GM23338 (cell line): ENCODE measurements around the gene CZIB. TPM values are rescaled to one million over a fixed set of nuclear protein-coding genes. Genes with fewer than 3 reads are reported as not detected.

Experiments used
- ATAC-seq: fragments of 200-7000 bp; cut with Tn5 transposase; 3 replicates; pipeline ENCODE4 v1.9.1; 2020
- DNase-seq: peaks from one replicate; pipeline ENCODE4 v3.0.0-alpha.2; 2015; ENCODE audit warnings: low spot score
- H2AFZ ChIP-seq: fragments of 200-600 bp; sonication (generic); 2 replicates; pipeline ENCODE4 v1.8.0; 2016; ENCODE audit warnings: antibody characterized with exemption, mild to moderate bottlenecking, moderate library complexity
- H3F3A ChIP-seq: fragments of 200-600 bp; sonication (generic); replicated peaks from 2 replicates; pipeline ENCODE4 v1.8.0; 2017; ENCODE audit warnings: antibody characterized with exemption, mixed run types, low read depth
- H3K27ac ChIP-seq: fragments of 200-600 bp; sonication (generic); 2 replicates; pipeline ENCODE4 v1.6.1; 2016; ENCODE audit warnings: low read depth
- H3K27me3 ChIP-seq: fragments of 200-600 bp; sonication (generic); 2 replicates; pipeline ENCODE4 v1.8.0; 2016; ENCODE audit warnings: mild to moderate bottlenecking, mixed run types, moderate library complexity; ENCODE audit not compliant: insufficient read depth
- H3K36me3 ChIP-seq: fragments of 200-600 bp; sonication (generic); 2 replicates; pipeline ENCODE4 v1.8.0; 2016; ENCODE audit warnings: mild to moderate bottlenecking; ENCODE audit not compliant: insufficient read depth
- H3K4me1 ChIP-seq: fragments of 200-600 bp; sonication (generic); 2 replicates; pipeline ENCODE4 v1.8.0; 2016; ENCODE audit warnings: mild to moderate bottlenecking, moderate library complexity; ENCODE audit not compliant: insufficient read depth
- H3K4me2 ChIP-seq: fragments of 200-600 bp; sonication (generic); 2 replicates; pipeline ENCODE4 v1.7.1; 2017; ENCODE audit warnings: mixed run types
- H3K4me3 ChIP-seq: fragments of 200-600 bp; sonication (generic); 2 replicates; pipeline ENCODE4 v1.6.1; 2016; ENCODE audit warnings: mixed run types
- H3K79me2 ChIP-seq: fragments of 200-600 bp; sonication (generic); replicated peaks from 2 replicates; pipeline ENCODE4 v1.8.0; 2017; ENCODE audit warnings: mild to moderate bottlenecking; ENCODE audit not compliant: insufficient read depth
- H3K9me2 ChIP-seq: fragments of 200-600 bp; sonication (generic); 2 replicates; pipeline ENCODE4 v1.8.0; 2017; ENCODE audit not compliant: insufficient read depth
- H4K20me1 ChIP-seq: fragments of 200-600 bp; sonication (generic); replicated peaks from 2 replicates; pipeline ENCODE4 v1.8.0; 2017; ENCODE audit warnings: mild to moderate bottlenecking; ENCODE audit not compliant: insufficient read depth
- H3K27ac Mint-ChIP-seq: 2 replicates; pipeline ENCODE4 v1.8.0; 2020; ENCODE audit warnings: inconsistent platforms, mild to moderate bottlenecking, moderate library complexity, mixed read lengths
- H3K27me3 Mint-ChIP-seq: 3 replicates; pipeline ENCODE4 v1.8.0; 2022; ENCODE audit warnings: low read depth, mild to moderate bottlenecking, moderate library complexity, mixed read lengths, inconsistent platforms; ENCODE audit not compliant: insufficient read depth, poor library complexity
- H3K36me3 Mint-ChIP-seq: 3 replicates; pipeline ENCODE4 v1.8.0; 2021; ENCODE audit warnings: low read depth, mild to moderate bottlenecking, inconsistent platforms, moderate library complexity, mixed read lengths
- H3K4me1 Mint-ChIP-seq: 3 replicates; pipeline ENCODE4 v1.8.0; 2020; ENCODE audit warnings: mild to moderate bottlenecking, inconsistent platforms, mixed read lengths
- H3K4me3 Mint-ChIP-seq: 3 replicates; pipeline ENCODE4 v1.8.0; 2021; ENCODE audit warnings: moderate library complexity, mild to moderate bottlenecking, inconsistent platforms, mixed read lengths
- H3K9me3 Mint-ChIP-seq: 3 replicates; pipeline ENCODE4 v1.8.0; 2020; ENCODE audit warnings: moderate library complexity, mild to moderate bottlenecking, inconsistent platforms, mixed read lengths
- CREB1 ChIP-seq: fragments of 250-450 bp; sonication (Bioruptor Pico); IDR thresholded peaks from 2 replicates; pipeline ENCODE4 v1.5.0; 2020; ENCODE audit warnings: low read depth, mild to moderate bottlenecking, moderate library complexity
- JUNB ChIP-seq: IDR thresholded peaks from one replicate; pipeline ENCODE4 v1.6.1; 2016; ENCODE audit warnings: antibody characterized with exemption; ENCODE audit not compliant: unreplicated experiment
- polyA plus RNA-seq: library from polyadenylated mRNA; unstranded; fragments of >200 nt; fragmentation: Nextera tagmentation; extraction: Ambion mirVana; gene quantifications from 2 replicates; pipeline ENCODE4 v1.2.1, GENCODE V29; 2016
- total RNA-seq: library from RNA; depleted of rRNA; stranded (reverse); fragments of >200 nt; shearing (Covaris generic); gene quantifications from 2 replicates; pipeline ENCODE4 v1.2.3, GENCODE V29; 2014
- TF ChIP-seq, protein P1 (sequence below): IDR thresholded peaks from one replicate; pipeline ENCODE4 v1.6.1; 2018; ENCODE audit warnings: antibody characterized with exemption; ENCODE audit not compliant: unreplicated experiment
- TF ChIP-seq, protein P2 (sequence below): fragments of 250-450 bp; sonication (Bioruptor Pico); IDR thresholded peaks from 2 replicates; pipeline ENCODE4 v1.5.0; 2020; ENCODE audit warnings: mild to moderate bottlenecking, moderate library complexity

The CZIB gene
- total and polyA plus RNA-seq, 2 experiments from 2014 or later = 59.8 to 84.1 TPM

DNA sequence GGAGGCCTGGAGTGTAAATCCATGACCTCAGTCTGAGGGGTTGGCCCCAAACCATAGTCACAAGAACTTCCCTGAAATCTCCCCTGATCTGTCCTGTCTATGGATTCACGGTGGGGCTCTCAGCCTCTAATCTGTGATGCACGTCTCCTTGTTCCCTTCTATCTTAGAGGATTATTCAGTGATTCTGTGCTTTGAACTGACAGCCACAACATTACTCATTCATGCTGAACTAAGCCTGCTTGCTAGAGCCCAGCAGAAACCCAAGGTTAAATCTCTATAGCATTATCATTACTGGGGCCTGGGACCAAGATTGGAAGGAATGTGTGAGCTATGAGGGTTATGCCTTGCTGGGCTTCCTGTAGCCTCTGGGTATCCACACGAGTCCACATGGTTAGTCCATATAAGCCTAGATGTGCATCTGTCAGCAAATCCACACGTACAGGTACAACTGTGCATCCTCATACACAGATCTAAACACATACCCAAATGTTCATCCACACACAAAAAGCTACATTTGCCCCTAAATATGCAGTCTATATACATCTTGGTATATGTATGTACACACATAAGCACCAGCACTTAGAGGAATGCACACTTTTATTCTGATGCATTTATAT is 40.3 kb upstream of the CZIB start:
- H3K4me1 ChIP-seq = no peaks in the 10 kb centered on the region
- ATAC-seq = no peak
- no peaks in the 10 kb centered on the region for H3K9me2 ChIP-seq
- peaks cover 6% of the 10 kb centered on the region for H3K27me3 Mint-ChIP-seq
- peaks cover 6% of the 10 kb centered on the region; the same call in 1 of the 2 replicates for H3F3A ChIP-seq
- TF ChIP-seq CREB1 (CRISPR knock-in tag) (no peak), JUNB (no peak)
- TF ChIP-seq, protein P1, sequence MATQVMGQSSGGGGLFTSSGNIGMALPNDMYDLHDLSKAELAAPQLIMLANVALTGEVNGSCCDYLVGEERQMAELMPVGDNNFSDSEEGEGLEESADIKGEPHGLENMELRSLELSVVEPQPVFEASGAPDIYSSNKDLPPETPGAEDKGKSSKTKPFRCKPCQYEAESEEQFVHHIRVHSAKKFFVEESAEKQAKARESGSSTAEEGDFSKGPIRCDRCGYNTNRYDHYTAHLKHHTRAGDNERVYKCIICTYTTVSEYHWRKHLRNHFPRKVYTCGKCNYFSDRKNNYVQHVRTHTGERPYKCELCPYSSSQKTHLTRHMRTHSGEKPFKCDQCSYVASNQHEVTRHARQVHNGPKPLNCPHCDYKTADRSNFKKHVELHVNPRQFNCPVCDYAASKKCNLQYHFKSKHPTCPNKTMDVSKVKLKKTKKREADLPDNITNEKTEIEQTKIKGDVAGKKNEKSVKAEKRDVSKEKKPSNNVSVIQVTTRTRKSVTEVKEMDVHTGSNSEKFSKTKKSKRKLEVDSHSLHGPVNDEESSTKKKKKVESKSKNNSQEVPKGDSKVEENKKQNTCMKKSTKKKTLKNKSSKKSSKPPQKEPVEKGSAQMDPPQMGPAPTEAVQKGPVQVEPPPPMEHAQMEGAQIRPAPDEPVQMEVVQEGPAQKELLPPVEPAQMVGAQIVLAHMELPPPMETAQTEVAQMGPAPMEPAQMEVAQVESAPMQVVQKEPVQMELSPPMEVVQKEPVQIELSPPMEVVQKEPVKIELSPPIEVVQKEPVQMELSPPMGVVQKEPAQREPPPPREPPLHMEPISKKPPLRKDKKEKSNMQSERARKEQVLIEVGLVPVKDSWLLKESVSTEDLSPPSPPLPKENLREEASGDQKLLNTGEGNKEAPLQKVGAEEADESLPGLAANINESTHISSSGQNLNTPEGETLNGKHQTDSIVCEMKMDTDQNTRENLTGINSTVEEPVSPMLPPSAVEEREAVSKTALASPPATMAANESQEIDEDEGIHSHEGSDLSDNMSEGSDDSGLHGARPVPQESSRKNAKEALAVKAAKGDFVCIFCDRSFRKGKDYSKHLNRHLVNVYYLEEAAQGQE = no peak
- TF ChIP-seq, protein P2, sequence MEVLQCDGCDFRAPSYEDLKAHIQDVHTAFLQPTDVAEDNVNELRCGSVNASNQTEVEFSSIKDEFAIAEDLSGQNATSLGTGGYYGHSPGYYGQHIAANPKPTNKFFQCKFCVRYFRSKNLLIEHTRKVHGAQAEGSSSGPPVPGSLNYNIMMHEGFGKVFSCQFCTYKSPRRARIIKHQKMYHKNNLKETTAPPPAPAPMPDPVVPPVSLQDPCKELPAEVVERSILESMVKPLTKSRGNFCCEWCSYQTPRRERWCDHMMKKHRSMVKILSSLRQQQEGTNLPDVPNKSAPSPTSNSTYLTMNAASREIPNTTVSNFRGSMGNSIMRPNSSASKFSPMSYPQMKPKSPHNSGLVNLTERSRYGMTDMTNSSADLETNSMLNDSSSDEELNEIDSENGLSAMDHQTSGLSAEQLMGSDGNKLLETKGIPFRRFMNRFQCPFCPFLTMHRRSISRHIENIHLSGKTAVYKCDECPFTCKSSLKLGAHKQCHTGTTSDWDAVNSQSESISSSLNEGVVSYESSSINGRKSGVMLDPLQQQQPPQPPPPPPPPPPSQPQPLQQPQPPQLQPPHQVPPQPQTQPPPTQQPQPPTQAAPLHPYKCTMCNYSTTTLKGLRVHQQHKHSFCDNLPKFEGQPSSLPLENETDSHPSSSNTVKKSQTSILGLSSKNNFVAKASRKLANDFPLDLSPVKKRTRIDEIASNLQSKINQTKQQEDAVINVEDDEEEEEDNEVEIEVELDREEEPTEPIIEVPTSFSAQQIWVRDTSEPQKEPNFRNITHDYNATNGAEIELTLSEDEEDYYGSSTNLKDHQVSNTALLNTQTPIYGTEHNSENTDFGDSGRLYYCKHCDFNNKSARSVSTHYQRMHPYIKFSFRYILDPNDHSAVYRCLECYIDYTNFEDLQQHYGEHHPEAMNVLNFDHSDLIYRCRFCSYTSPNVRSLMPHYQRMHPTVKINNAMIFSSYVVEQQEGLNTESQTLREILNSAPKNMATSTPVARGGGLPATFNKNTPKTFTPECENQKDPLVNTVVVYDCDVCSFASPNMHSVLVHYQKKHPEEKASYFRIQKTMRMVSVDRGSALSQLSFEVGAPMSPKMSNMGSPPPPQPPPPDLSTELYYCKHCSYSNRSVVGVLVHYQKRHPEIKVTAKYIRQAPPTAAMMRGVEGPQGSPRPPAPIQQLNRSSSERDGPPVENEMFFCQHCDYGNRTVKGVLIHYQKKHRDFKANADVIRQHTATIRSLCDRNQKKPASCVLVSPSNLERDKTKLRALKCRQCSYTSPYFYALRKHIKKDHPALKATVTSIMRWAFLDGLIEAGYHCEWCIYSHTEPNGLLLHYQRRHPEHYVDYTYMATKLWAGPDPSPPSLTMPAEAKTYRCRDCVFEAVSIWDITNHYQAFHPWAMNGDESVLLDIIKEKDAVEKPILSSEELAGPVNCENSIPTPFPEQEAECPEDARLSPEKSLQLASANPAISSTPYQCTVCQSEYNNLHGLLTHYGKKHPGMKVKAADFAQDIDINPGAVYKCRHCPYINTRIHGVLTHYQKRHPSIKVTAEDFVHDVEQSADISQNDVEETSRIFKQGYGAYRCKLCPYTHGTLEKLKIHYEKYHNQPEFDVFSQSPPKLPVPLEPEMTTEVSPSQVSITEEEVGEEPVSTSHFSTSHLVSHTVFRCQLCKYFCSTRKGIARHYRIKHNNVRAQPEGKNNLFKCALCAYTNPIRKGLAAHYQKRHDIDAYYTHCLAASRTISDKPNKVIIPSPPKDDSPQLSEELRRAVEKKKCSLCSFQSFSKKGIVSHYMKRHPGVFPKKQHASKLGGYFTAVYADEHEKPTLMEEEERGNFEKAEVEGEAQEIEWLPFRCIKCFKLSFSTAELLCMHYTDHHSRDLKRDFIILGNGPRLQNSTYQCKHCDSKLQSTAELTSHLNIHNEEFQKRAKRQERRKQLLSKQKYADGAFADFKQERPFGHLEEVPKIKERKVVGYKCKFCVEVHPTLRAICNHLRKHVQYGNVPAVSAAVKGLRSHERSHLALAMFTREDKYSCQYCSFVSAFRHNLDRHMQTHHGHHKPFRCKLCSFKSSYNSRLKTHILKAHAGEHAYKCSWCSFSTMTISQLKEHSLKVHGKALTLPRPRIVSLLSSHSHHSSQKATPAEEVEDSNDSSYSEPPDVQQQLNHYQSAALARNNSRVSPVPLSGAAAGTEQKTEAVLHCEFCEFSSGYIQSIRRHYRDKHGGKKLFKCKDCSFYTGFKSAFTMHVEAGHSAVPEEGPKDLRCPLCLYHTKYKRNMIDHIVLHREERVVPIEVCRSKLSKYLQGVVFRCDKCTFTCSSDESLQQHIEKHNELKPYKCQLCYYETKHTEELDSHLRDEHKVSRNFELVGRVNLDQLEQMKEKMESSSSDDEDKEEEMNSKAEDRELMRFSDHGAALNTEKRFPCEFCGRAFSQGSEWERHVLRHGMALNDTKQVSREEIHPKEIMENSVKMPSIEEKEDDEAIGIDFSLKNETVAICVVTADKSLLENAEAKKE (CRISPR knock-in tag) = no peak
- no peak for DNase-seq
- no peak overlapping the region for H2AFZ ChIP-seq
- no peak overlapping the region for H3K4me3 ChIP-seq
- peaks cover 71% of the 10 kb centered on the region for H3K36me3 ChIP-seq
- H3K9me3 Mint-ChIP-seq = no peaks in the 10 kb centered on the region
- no peak overlapping the region for H3K27ac ChIP-seq
- no peaks in the 10 kb centered on the region for H3K27me3 ChIP-seq
- no peaks in the 10 kb centered on the region for H3K79me2 ChIP-seq
- H3K27ac Mint-ChIP-seq = no peak overlapping the region
- H3K4me2 ChIP-seq = no peak overlapping the region
- no peak overlapping the region for H3K4me3 Mint-ChIP-seq
- peaks cover 12% of the 10 kb centered on the region for H4K20me1 ChIP-seq
- H3K4me1 Mint-ChIP-seq = no peaks in the 10 kb centered on the region
- H3K36me3 Mint-ChIP-seq = peaks cover 99% of the 10 kb centered on the region
